ENCODE data around the gene APP.

DNA sequence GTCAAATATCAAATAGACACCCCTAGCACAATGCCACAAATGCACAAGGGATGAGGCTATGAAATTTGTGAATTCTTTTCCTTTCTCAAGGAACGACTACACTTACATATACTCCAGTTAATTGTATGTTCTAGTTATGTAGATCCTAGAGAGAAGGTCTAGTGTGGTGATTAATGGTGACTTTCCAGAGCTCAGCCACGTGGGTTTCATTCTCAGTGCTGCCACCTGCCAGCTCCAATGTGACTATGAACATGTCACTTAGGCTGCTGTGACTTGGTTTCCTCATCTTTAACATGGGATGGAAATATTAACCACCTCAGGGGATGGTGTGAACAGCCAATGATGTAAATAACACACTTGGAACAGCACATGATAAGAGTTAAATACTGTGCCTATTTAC is 138.3 kb downstream of the APP start:
- no peak for TF ChIP-seq POLR2A (IDR thresholded peaks at IDR 0.05)
- TF ChIP-seq, protein P1, sequence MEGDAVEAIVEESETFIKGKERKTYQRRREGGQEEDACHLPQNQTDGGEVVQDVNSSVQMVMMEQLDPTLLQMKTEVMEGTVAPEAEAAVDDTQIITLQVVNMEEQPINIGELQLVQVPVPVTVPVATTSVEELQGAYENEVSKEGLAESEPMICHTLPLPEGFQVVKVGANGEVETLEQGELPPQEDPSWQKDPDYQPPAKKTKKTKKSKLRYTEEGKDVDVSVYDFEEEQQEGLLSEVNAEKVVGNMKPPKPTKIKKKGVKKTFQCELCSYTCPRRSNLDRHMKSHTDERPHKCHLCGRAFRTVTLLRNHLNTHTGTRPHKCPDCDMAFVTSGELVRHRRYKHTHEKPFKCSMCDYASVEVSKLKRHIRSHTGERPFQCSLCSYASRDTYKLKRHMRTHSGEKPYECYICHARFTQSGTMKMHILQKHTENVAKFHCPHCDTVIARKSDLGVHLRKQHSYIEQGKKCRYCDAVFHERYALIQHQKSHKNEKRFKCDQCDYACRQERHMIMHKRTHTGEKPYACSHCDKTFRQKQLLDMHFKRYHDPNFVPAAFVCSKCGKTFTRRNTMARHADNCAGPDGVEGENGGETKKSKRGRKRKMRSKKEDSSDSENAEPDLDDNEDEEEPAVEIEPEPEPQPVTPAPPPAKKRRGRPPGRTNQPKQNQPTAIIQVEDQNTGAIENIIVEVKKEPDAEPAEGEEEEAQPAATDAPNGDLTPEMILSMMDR (IDR thresholded peaks at IDR 0.05), result no peak
